Small intestine (tissue), 7 donors: ENCODE data around the gene OR13G1. TPM values are rescaled to one million over a fixed set of nuclear protein-coding genes. Genes with fewer than 3 reads are reported as not detected.

ENCODE experiments used
- DNase-seq, 2 donors: peaks; one replicate each; pipeline versions ENCODE4 v3.0.0 to v3.0.0-alpha.2; 2013
- FAIRE-seq: peaks from 2 replicates; lab custom pipeline; 2012; peaks lifted over from hg19 to GRCh38; lab: Jason Lieb, UNC
- H3K27ac ChIP-seq, 3 donors: one replicate each; pipeline ENCODE4 v1.5.1; 2013; ENCODE audit warnings: low read length in 2 of 3, mild to moderate bottlenecking in 2 of 3, control low read depth in 1 of 3, inconsistent platforms in 1 of 3, low read depth in 1 of 3, moderate library complexity in 1 of 3
- H3K27me3 ChIP-seq, 3 donors: one replicate each; pipeline ENCODE4 v1.6.1; 2013; ENCODE audit warnings: low read length in 3 of 3, inconsistent platforms in 1 of 3; ENCODE audit not compliant: control insufficient read depth in 3 of 3, insufficient read depth in 3 of 3
- H3K36me3 ChIP-seq, 3 donors: one replicate each; pipeline ENCODE4 v1.6.1; 2013; ENCODE audit warnings: low read length in 3 of 3, inconsistent platforms in 1 of 3, low read depth in 1 of 3, mild to moderate bottlenecking in 1 of 3, moderate library complexity in 1 of 3; ENCODE audit not compliant: control insufficient read depth in 3 of 3, insufficient read depth in 2 of 3
- H3K4me1 ChIP-seq, 3 donors: one replicate each; pipeline ENCODE4 v1.6.1; 2013; ENCODE audit warnings: low read length in 2 of 3, inconsistent platforms in 1 of 3, low read depth in 1 of 3, mild to moderate bottlenecking in 1 of 3, moderate library complexity in 1 of 3; ENCODE audit not compliant: control insufficient read depth in 3 of 3, insufficient read depth in 2 of 3
- H3K4me3 ChIP-seq, 3 donors: one replicate each; pipeline ENCODE4 v1.5.1; 2013; ENCODE audit warnings: low read length in 3 of 3, control low read depth in 1 of 3, inconsistent platforms in 1 of 3, low read depth in 1 of 3, mild to moderate bottlenecking in 1 of 3, moderate library complexity in 1 of 3
- H3K9me3 ChIP-seq, 2 donors: one replicate each; pipeline ENCODE4 v1.6.1; 2013; ENCODE audit warnings: low read depth in 1 of 2, low read length in 1 of 2; ENCODE audit not compliant: control insufficient read depth in 2 of 2, insufficient read depth in 1 of 2
- WGBS, 3 donors: extraction: QIAGEN DNeasy Blood & Tissue Kit; methylation state at CpG; one replicate each; pipeline ENCODE4 v1.1.7; 2013; 5-methylcytosine and 5-hydroxymethylcytosine counted together
- polyA plus RNA-seq, 4 donors: library from polyadenylated mRNA; stranded (reverse) in 3 of 4; unstranded in 1 of 4; fragments of 200-250 nt in 3 of 4; fragments of 120-200 nt in 1 of 4; gene quantifications; one replicate each; pipeline versions ENCODE4 v1.2.1 to v1.2.3, GENCODE V29; 2013
- donor health status: healthy with polysubstance abuse.
- donor health status: control.
- donor health status: control.
- donor health status: Bipolar disorder and iron deficiency.
- donor health status: healthy.

The OR13G1 gene
- polyA plus RNA-seq, 4 donors, result not detected

GRCh38 chr1:247638011-247638410 lies 41.5 kb downstream of the OR13G1 start:
- H3K4me3 ChIP-seq, result no peak overlapping the region

GRCh38 chr1:247627951-247628350 lies 51.6 kb downstream of the OR13G1 start:
- no peak overlapping the region for H3K27ac ChIP-seq
- FAIRE-seq, result no peak
- 44 to 47% (median 45%) methylated on average over 3 of the region's 3 CpGs for WGBS, 3 donors

More at GRCh38 chr1:247638011-247638410, 41.5 kb downstream of the OR13G1 start:
- Histone ChIP-seq H3K4me1 (no peaks in the 10 kb centered on the region), H3K27ac (no peak overlapping the region), H3K36me3 (no peaks in the 10 kb centered on the region), H3K27me3 (no peaks in the 10 kb centered on the region), H3K9me3 (peaks cover 0 to 5% of the 10 kb centered on the region in 2 donors)
- FAIRE-seq (no peak), DNase-seq (no peak)
- 55 to 80% (median 62%) methylated on average over 4 of the region's 4 CpGs for WGBS, 3 donors

More at GRCh38 chr1:247627951-247628350, 51.6 kb downstream of the OR13G1 start:
- no peaks in the 10 kb centered on the region for H3K27me3 ChIP-seq
- no peaks in the 10 kb centered on the region for H3K36me3 ChIP-seq
- no peak for DNase-seq
- peaks cover 0 to 4% of the 10 kb centered on the region in 2 donors for H3K9me3 ChIP-seq
- no peaks in the 10 kb centered on the region for H3K4me1 ChIP-seq
- H3K4me3 ChIP-seq, result no peak overlapping the region

Other genes starting within 250 kb of the OR13G1 start
- gene OR2B11, start 221.6 kb downstream of the OR13G1 start, polyA plus RNA-seq, result under 1 TPM in 1 of 4 donors, not detected in 3; 0.01 TPM
- under 1 TPM in 2 of 4 donors, not detected in 2; 0.01 to 0.07 TPM for gene OR2C3, start 143.3 kb downstream of the OR13G1 start, polyA plus RNA-seq
- gene GCSAML, start 130.6 kb downstream of the OR13G1 start, polyA plus RNA-seq, result under 1 TPM in 3 of 4 donors, not detected in 1; 0.07 to 0.81 (median 0.18) TPM
- gene OR2G2, start 91.4 kb downstream of the OR13G1 start, polyA plus RNA-seq, result not detected
- not detected for gene OR2G3, start 74.2 kb downstream of the OR13G1 start, polyA plus RNA-seq
- not detected for gene OR6F1, start 36.9 kb upstream of the OR13G1 start, polyA plus RNA-seq
- gene OR14K1, start 58.9 kb upstream of the OR13G1 start, polyA plus RNA-seq, result not detected
- not detected for gene OR14A2, start 68.4 kb upstream of the OR13G1 start, polyA plus RNA-seq
- gene OR1C1, start 80.8 kb upstream of the OR13G1 start, polyA plus RNA-seq, result not detected
- not detected for gene OR14A16, start 144.4 kb upstream of the OR13G1 start, polyA plus RNA-seq
- not detected for gene OR11L1, start 162.2 kb upstream of the OR13G1 start, polyA plus RNA-seq
- 1 to 10 TPM in 1 of 4 donors, under 1 TPM in 1, not detected in 2; 0.37 to 1.0 TPM for gene TRIM58, start 177.4 kb upstream of the OR13G1 start, polyA plus RNA-seq
- under 1 TPM in 2 of 4 donors, not detected in 2; 0.09 to 0.76 TPM for gene OR2W3, start 215.8 kb upstream of the OR13G1 start, polyA plus RNA-seq
- under 1 TPM in 1 of 4 donors, not detected in 3; 0.06 TPM for gene OR2T8, start 240.5 kb upstream of the OR13G1 start, polyA plus RNA-seq
- gene OR2AJ1, start 245.2 kb upstream of the OR13G1 start, polyA plus RNA-seq, result not detected